Mucosa of descending colon (tissue), 3 donors: Measurements from ENCODE around the gene PDSS1. TPM values are rescaled to one million over a fixed set of nuclear protein-coding genes. Genes with fewer than 3 reads are reported as not detected.
A peak's percentile ranks its signal among the peaks of the same experiment; 100 is the strongest.
"Not testable (repeated sequence)": the region's sequence is repeated elsewhere in the genome, so short reads cannot be mapped to it uniquely, and the experiment has no call there.

Source experiments
- ATAC-seq: fragments of 200-7000 bp; cut with Tn5 transposase; one replicate; pipeline ENCODE4 v1.9.1; 2020; ENCODE audit warnings: mild to moderate bottlenecking, moderate library complexity
- DNase-seq, 3 donors: peaks; one replicate each; pipeline ENCODE4 v3.0.0-alpha.2; 2020
- H3K36me3 ChIP-seq: fragments of 200-600 bp; one replicate; pipeline ENCODE4 v1.8.0; 2021; ENCODE audit warnings: low read depth, mild to moderate bottlenecking
- H3K4me1 ChIP-seq: fragments of 200-600 bp; one replicate; pipeline ENCODE4 v1.8.0; 2021; ENCODE audit warnings: low read depth, mild to moderate bottlenecking
- H3K4me3 ChIP-seq: fragments of 200-600 bp; one replicate; pipeline ENCODE4 v1.8.0; 2021; ENCODE audit warnings: mild to moderate bottlenecking
- H3K9me3 ChIP-seq: fragments of 200-600 bp; one replicate; pipeline ENCODE4 v1.8.0; 2021; ENCODE audit warnings: mild to moderate bottlenecking
- CTCF ChIP-seq: fragments of 200-600 bp; IDR thresholded peaks from one replicate; pipeline ENCODE4 v1.8.0; 2022; ENCODE audit warnings: antibody characterized with exemption, mild to moderate bottlenecking
- intact Hi-C, 2 donors: fragments of 100-400 bp; cut with DNase I in 1 of 2; cut with micrococcal nuclease in 1 of 2; formaldehyde crosslinking; loops; one replicate each; pipeline versions ENCODE4 v1.11.0 to v1.11.1; 2022; cut with DNase I, micrococcal nuclease
- total RNA-seq, 3 donors: library from RNA; stranded (reverse); fragmentation: NEBNext Ultra II Directional in 2 of 3; extraction: Animal tissue kit (Norgen Biotek cat#: 25700) in 2 of 3; gene quantifications; one replicate each; pipeline versions ENCODE4 v1.2.1 to v1.2.4, GENCODE V29; 2021 to 2023
- donor health status: DM: no; HTN: no; CAD: no; lungs with moderate emphysema.
- donor health status: DM: no; HTN: no; CAD: no.
- donor health status: DM: no; HTN: yes; CAD: no.

Gene PDSS1
- total RNA-seq, 3 donors from 2014 or later, result 16.0 to 27.9 (median 24.6) TPM

GRCh38 chr10:26780106-26780792 is 82.7 kb downstream of the PDSS1 start:
- H3K4me1 ChIP-seq, result peaks cover 37% of the 10 kb centered on the region
- H3K9me3 ChIP-seq, result no peaks in the 10 kb centered on the region
- intact Hi-C loops, result no loop called here
- no peak for TF ChIP-seq CTCF
- H3K36me3 ChIP-seq, result no peaks in the 10 kb centered on the region
- H3K4me3 ChIP-seq, result no peak overlapping the region
- DNase-seq (no peak), ATAC-seq (peak; percentile 32)

GRCh38 chr10:26780793-26781601 is 83.5 kb downstream of the PDSS1 start:
- Histone ChIP-seq H3K4me3 (no peak overlapping the region), H3K9me3 (no peaks in the 10 kb centered on the region), H3K36me3 (no peaks in the 10 kb centered on the region), H3K4me1 (peaks cover 37% of the 10 kb centered on the region)
- no peak for TF ChIP-seq CTCF
- intact Hi-C loops, result no loop called here
- ATAC-seq, result peak; percentile 38
- no peak for DNase-seq

GRCh38 chr10:26781797-26782196 is 84.3 kb downstream of the PDSS1 start:
- ATAC-seq (no peak), DNase-seq (no peak)
- Histone ChIP-seq H3K9me3 (no peaks in the 10 kb centered on the region), H3K4me3 (no peak overlapping the region), H3K4me1 (peaks cover 37% of the 10 kb centered on the region), H3K36me3 (no peaks in the 10 kb centered on the region)
- intact Hi-C loops, result no loop called here
- TF ChIP-seq CTCF, result no peak

GRCh38 chr10:26787362-26787761 is 89.9 kb downstream of the PDSS1 start:
- no peaks in the 10 kb centered on the region for H3K36me3 ChIP-seq
- no peaks in the 10 kb centered on the region for H3K9me3 ChIP-seq
- H3K4me3 ChIP-seq, result no peak overlapping the region
- H3K4me1 ChIP-seq, result peaks cover 7% of the 10 kb centered on the region
- ATAC-seq, result no peak
- DNase-seq, result no peak
- intact Hi-C loops, result no loop called here
- no peak for TF ChIP-seq CTCF

- ATAC-seq, DNase-seq, H3K36me3 ChIP-seq, H3K4me1 ChIP-seq, H3K4me3 ChIP-seq, H3K9me3 ChIP-seq, intact Hi-C loops: not testable (repeated sequence)
These were observed 92.3 kb downstream of the PDSS1 start for GRCh38 chr10:26789779-26790178.

- Histone ChIP-seq H3K4me3 (no peak overlapping the region), H3K4me1 (peaks cover 3% of the 10 kb centered on the region), H3K9me3 (no peaks in the 10 kb centered on the region), H3K36me3 (no peaks in the 10 kb centered on the region)
- ATAC-seq (no peak), DNase-seq (no peak)
- TF ChIP-seq CTCF, result no peak
- intact Hi-C loops, result no loop called here
These were observed 92.9 kb downstream of the PDSS1 start for GRCh38 chr10:26790221-26790995.
